Sigmoid colon (tissue), 7 donors: ENCODE data around the gene TRIM3. TPM values are rescaled to one million over a fixed set of nuclear protein-coding genes. Genes with fewer than 3 reads are reported as not detected.

Source experiments
- DNase-seq: peaks from one replicate; pipeline ENCODE4 v3.0.0-alpha.2; 2019
- H3K27ac ChIP-seq, 4 donors: fragments of 200-600 bp; sonication (generic); one replicate each; pipeline ENCODE4 v1.5.1; 2016 to 2019; ENCODE audit warnings: mild to moderate bottlenecking in 1 of 4
- H3K27me3 ChIP-seq, 3 donors: fragments of 200-600 bp; sonication (generic); one replicate each; pipeline ENCODE4 v1.5.1; 2019; ENCODE audit warnings: mild to moderate bottlenecking in 1 of 3
- H3K36me3 ChIP-seq, 4 donors: fragments of 200-600 bp; sonication (generic); one replicate each; pipeline ENCODE4 v1.5.1; 2016 to 2019
- H3K4me1 ChIP-seq, 4 donors: fragments of 200-600 bp; sonication (generic); one replicate each; pipeline ENCODE4 v1.5.1; 2017 to 2019
- H3K4me3 ChIP-seq, 4 donors: fragments of 200-600 bp; sonication (generic); one replicate each; pipeline ENCODE4 v1.5.1; 2017 to 2019; ENCODE audit warnings: mild to moderate bottlenecking in 2 of 4, moderate library complexity in 1 of 4
- H3K9me3 ChIP-seq, 4 donors: fragments of 200-600 bp in 3 of 4; sonication (generic) in 3 of 4; one replicate each; pipeline versions ENCODE4 v1.5.1 to v1.6.1; 2013 to 2019
- CTCF ChIP-seq, 4 experiments: fragments of 450-650 bp in 3 of 4; fragments of 200-600 bp in 1 of 4; IDR thresholded peaks; one replicate each; pipeline ENCODE4 v1.5.1; 2016 to 2019; ENCODE audit warnings: antibody characterized with exemption in 4 of 4, mild to moderate bottlenecking in 3 of 4, moderate library complexity in 2 of 4
- EP300 ChIP-seq, 4 donors: sonication (generic); formaldehyde crosslinking; IDR thresholded peaks; one replicate each; pipeline ENCODE4 v1.6.1; 2017; ENCODE audit warnings: antibody characterized with exemption in 4 of 4
- POLR2A ChIP-seq, 2 donors: fragments of 450-650 bp; IDR thresholded peaks; one replicate each; pipeline ENCODE4 v1.6.1; 2016; ENCODE audit warnings: antibody characterized with exemption in 2 of 2, mild to moderate bottlenecking in 2 of 2, moderate library complexity in 2 of 2
- POLR2AphosphoS5 ChIP-seq, 4 donors: sonication (generic); formaldehyde crosslinking; IDR thresholded peaks; one replicate each; pipeline ENCODE4 v1.6.1; 2017; ENCODE audit warnings: antibody characterized with exemption in 4 of 4
- WGBS, 2 donors: extraction: QIAGEN DNeasy Blood & Tissue Kit; methylation state at CpG; one replicate each; pipeline ENCODE4 v1.1.7; 2013; 5-methylcytosine and 5-hydroxymethylcytosine counted together
- intact Hi-C: fragments of 100-400 bp; cut with DNase I; formaldehyde crosslinking; loops from one replicate; pipeline ENCODE4 v1.15.1; 2023
- polyA plus RNA-seq, 3 donors: library from polyadenylated mRNA; stranded (reverse); fragments of 200-250 nt; gene quantifications; one replicate each; pipeline ENCODE4 v1.2.3, GENCODE V29; 2013
- total RNA-seq, 4 donors: library from RNA; depleted of rRNA; stranded (reverse); fragments of >200 nt; gene quantifications; one replicate each; pipeline ENCODE4 v1.1.0, GENCODE V29; 2016
- donor health status: healthy with polysubstance abuse.
- donor health status: Bipolar disorder and iron deficiency.
- donor health status: healthy.

The TRIM3 gene
- total and polyA plus RNA-seq, 7 donors: 14.6 to 27.1 (median 19.8) TPM

GRCh38 chr11:6498121-6498520 lies 24.4 kb upstream of the TRIM3 start:
- intact Hi-C loops: no loop called here

GRCh38 chr11:6497069-6497839 lies 23.5 kb upstream of the TRIM3 start, which contains the start of gene DNHD1:
Gene DNHD1 (plus strand): TSS chr11:6497280. CDS start chr11:6498216, 936 bp downstream.
- 76 to 77% methylated on average over 33 of the region's 33 CpGs for WGBS, 2 donors
- Histone ChIP-seq H3K9me3 (no peaks in the 10 kb centered on the region), H3K4me3 (peak within 1 kb of the TSS; percentile 30 to 50 (median 42)), H3K27me3 (no peaks in the 10 kb centered on the region), H3K36me3 (peaks cover 0 to 25% (median 0%) of the 10 kb centered on the region in 4 donors), H3K4me1 (peaks cover 0 to 28% (median 23%) of the 10 kb centered on the region in 4 donors), H3K27ac (peak within 1 kb of the TSS in 3 of 4 donors; percentile 71 to 76 (median 76))
- peak; percentile 18 to 61 (median 44) for TF ChIP-seq POLR2AphosphoS5 (IDR thresholded peaks at IDR 0.05)
- no peak for TF ChIP-seq POLR2A (IDR thresholded peaks at IDR 0.05)
- peak; percentile 78 for DNase-seq
- intact Hi-C loops: no loop called here

More at GRCh38 chr11:6498121-6498520, 24.4 kb upstream of the TRIM3 start:
- Histone ChIP-seq H3K4me3 (no peak overlapping the region), H3K4me1 (peaks cover 0 to 28% (median 23%) of the 10 kb centered on the region in 4 donors), H3K27me3 (no peaks in the 10 kb centered on the region), H3K9me3 (no peaks in the 10 kb centered on the region), H3K27ac (peak overlapping the region in 3 of 4 donors; percentile 71 to 76 (median 76)), H3K36me3 (peaks cover 0 to 23% (median 0%) of the 10 kb centered on the region in 4 donors)
- DNase-seq: no peak
- WGBS, 2 donors: 82 to 86% methylated on average over 7 of the region's 7 CpGs
- TF ChIP-seq POLR2A (IDR thresholded peaks at IDR 0.05) (no peak), EP300 (IDR thresholded peaks at IDR 0.05) (no peak), POLR2AphosphoS5 (IDR thresholded peaks at IDR 0.05) (no peak), CTCF (IDR thresholded peaks at IDR 0.05) (no peak)

GRCh38 chr11:6489306-6489705 lies 15.6 kb upstream of the TRIM3 start:
- intact Hi-C loops: no loop called here
- Histone ChIP-seq H3K9me3 (no peaks in the 10 kb centered on the region), H3K4me3 (no peak overlapping the region), H3K27ac (no peak overlapping the region), H3K4me1 (no peaks in the 10 kb centered on the region), H3K36me3 (peaks cover 0 to 64% (median 12%) of the 10 kb centered on the region in 4 donors), H3K27me3 (no peaks in the 10 kb centered on the region)
- no peak for DNase-seq
- TF ChIP-seq EP300 (IDR thresholded peaks at IDR 0.05): no peak
- TF ChIP-seq CTCF (IDR thresholded peaks at IDR 0.05): no peak
- TF ChIP-seq POLR2AphosphoS5 (IDR thresholded peaks at IDR 0.05): no peak
- TF ChIP-seq POLR2A (IDR thresholded peaks at IDR 0.05): no peak
- WGBS, 2 donors: 24 to 73% methylated on average over 4 of the region's 4 CpGs

- H3K9me3 ChIP-seq: no peaks in the 10 kb centered on the region
- no peak overlapping the region for H3K27ac ChIP-seq
- no peaks in the 10 kb centered on the region for H3K4me1 ChIP-seq
- DNase-seq: no peak
- H3K4me3 ChIP-seq: no peak overlapping the region
- H3K27me3 ChIP-seq: no peaks in the 10 kb centered on the region
- TF ChIP-seq EP300 (IDR thresholded peaks at IDR 0.05) (no peak), POLR2AphosphoS5 (IDR thresholded peaks at IDR 0.05) (no peak), POLR2A (IDR thresholded peaks at IDR 0.05) (no peak), CTCF (IDR thresholded peaks at IDR 0.05) (no peak)
- WGBS, 2 donors: 68 to 87% methylated on average over 3 of the region's 3 CpGs
- intact Hi-C loops: no loop called here
- peaks cover 0 to 65% (median 12%) of the 10 kb centered on the region in 4 donors for H3K36me3 ChIP-seq
These were observed 15.1 kb upstream of the TRIM3 start for GRCh38 chr11:6488821-6489220.

GRCh38 chr11:6488342-6488741 lies 14.6 kb upstream of the TRIM3 start:
- H3K4me3 ChIP-seq: no peak overlapping the region
- H3K36me3 ChIP-seq: peaks cover 0 to 69% (median 12%) of the 10 kb centered on the region in 4 donors
- DNase-seq: no peak
- H3K9me3 ChIP-seq: no peaks in the 10 kb centered on the region
- TF ChIP-seq EP300 (IDR thresholded peaks at IDR 0.05): no peak
- no peak for TF ChIP-seq POLR2A (IDR thresholded peaks at IDR 0.05)
- no peak for TF ChIP-seq POLR2AphosphoS5 (IDR thresholded peaks at IDR 0.05)
- no peak for TF ChIP-seq CTCF (IDR thresholded peaks at IDR 0.05)
- no peak overlapping the region for H3K27ac ChIP-seq
- intact Hi-C loops: no loop called here
- 51 to 75% methylated on average over 6 of the region's 6 CpGs for WGBS, 2 donors
- peaks cover 0 to 1% (median 0%) of the 10 kb centered on the region in 4 donors for H3K4me1 ChIP-seq
- H3K27me3 ChIP-seq: no peaks in the 10 kb centered on the region
